HL-60 (cell line): Measurements from ENCODE around the gene KIAA1671.

Source experiments
- DNase-seq, 2 experiments: peaks; one replicate each; pipeline ENCODE4 v3.0.0-alpha.2; 2010 to 2020; ENCODE audit warnings: low read depth in 1 of 2, low spot score in 1 of 2
- H3K27ac ChIP-seq: fragments of 250-450 bp; sonication (Bioruptor Pico); replicated peaks from 2 replicates; pipeline ENCODE4 v1.5.1; 2020; ENCODE audit warnings: mild to moderate bottlenecking, moderate library complexity
- H3K27me3 ChIP-seq: fragments of 250-450 bp; sonication (Bioruptor Pico); 2 replicates; pipeline ENCODE4 v1.5.1; 2021; ENCODE audit warnings: mild to moderate bottlenecking, moderate library complexity; ENCODE audit not compliant: insufficient read depth, poor library complexity, severe bottlenecking
- H3K4me3 ChIP-seq: replicated peaks from 2 replicates; pipeline ENCODE4 v1.5.1; 2011; ENCODE audit warnings: mild to moderate bottlenecking, control low read depth, low read length; ENCODE audit not compliant: insufficient read depth
- CTCF ChIP-seq: IDR thresholded peaks from one replicate; pipeline ENCODE4 v1.5.1; 2011; ENCODE audit warnings: low read length, control low read depth, inconsistent platforms; ENCODE audit not compliant: insufficient read depth
- GABPA ChIP-seq: IDR thresholded peaks from 2 replicates; pipeline ENCODE4 v1.6.1; 2012; ENCODE audit warnings: low read depth
- POLR2AphosphoS5 ChIP-seq: IDR thresholded peaks from 2 replicates; pipeline ENCODE4 v1.6.1; 2012; ENCODE audit warnings: low read depth
- REST ChIP-seq: IDR thresholded peaks from 2 replicates; pipeline ENCODE4 v1.6.1; 2012; ENCODE audit warnings: low read depth; ENCODE audit not compliant: insufficient replicate concordance
- SPI1 ChIP-seq: IDR thresholded peaks from 2 replicates; pipeline ENCODE4 v1.6.1; 2012; ENCODE audit warnings: low read depth, mild to moderate bottlenecking, borderline replicate concordance

Gene KIAA1671

DNA sequence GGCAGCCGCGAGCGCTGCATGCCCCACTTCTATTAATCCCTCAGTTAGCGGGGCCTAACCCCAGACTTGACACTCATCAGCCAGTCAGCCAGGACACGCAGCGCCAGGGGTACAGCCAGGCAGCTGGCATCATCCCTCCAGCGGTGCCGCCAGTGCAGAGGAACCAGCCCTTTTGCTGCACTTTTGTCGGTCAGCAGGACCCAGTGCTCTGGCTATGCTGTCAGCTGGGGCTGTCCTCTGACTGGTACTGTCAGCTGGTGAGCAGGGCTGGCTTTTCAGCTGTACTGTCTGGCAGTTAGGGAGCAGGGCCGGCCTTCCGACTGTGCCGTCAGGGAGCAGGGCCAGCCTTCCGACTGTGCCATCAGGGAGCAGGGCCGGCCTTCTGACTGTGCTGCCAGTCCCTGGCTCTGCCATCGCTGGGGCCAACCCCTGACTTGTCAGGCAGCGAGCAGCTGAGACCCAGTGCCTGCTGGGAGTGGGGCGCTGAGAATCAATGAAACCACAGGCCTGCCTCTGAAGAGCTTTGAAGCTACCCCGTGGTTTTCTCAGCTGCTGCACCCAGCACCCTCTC lies 115.4 kb downstream of the KIAA1671 start:
- Histone ChIP-seq H3K4me3 (no peak overlapping the region), H3K27me3 (peaks cover 12% of the 10 kb centered on the region), H3K27ac (no peak overlapping the region)
- TF ChIP-seq CTCF (no peak), SPI1 (no peak), POLR2AphosphoS5 (no peak), REST (no peak), GABPA (no peak)
- no peak for DNase-seq

DNA sequence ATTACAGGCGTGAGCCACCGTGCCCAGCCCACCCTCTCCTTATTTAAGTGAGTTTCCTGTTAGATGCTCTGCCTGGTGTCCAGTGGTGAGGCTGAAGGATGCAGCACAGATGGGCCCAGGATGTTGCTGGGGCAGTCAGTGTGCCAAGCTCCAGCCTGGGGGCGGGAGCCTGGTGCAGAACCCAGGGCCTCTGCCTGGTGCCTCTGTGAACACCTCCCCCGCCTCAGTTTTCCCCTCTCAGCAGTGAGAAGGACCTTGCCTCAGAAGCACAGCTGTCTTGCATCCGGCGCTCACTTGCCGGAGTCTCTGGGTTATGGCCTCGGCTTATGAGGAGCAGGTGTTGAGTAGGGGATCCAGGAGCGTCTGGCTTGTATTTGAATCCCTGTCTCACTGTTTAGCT lies 116.2 kb downstream of the KIAA1671 start:
- no peak for TF ChIP-seq GABPA
- TF ChIP-seq SPI1, result no peak
- TF ChIP-seq REST, result no peak
- no peak for TF ChIP-seq POLR2AphosphoS5
- TF ChIP-seq CTCF, result no peak
- H3K27me3 ChIP-seq, result peaks cover 12% of the 10 kb centered on the region
- no peak overlapping the region for H3K27ac ChIP-seq
- H3K4me3 ChIP-seq, result no peak overlapping the region
- no peak for DNase-seq

DNA sequence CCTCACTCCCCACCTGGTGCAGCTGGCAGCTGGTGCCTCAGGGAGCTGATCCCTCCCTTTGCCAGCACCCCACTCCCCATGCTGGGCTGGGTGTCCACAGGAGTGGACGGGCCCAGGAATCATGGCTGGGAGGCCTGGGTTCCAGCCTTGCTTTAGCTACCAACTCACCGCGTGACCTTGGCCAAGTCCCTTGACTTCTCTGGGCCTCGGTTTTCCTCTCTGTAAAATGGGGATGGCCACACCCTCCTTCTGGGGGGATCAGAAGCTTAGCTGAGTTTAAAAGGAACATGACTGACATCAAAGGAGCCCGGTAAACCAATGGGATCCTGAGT lies 116.9 kb downstream of the KIAA1671 start:
- DNase-seq, result no peak
- TF ChIP-seq SPI1, result no peak
- H3K4me3 ChIP-seq, result no peak overlapping the region
- H3K27ac ChIP-seq, result no peak overlapping the region
- H3K27me3 ChIP-seq, result peaks cover 12% of the 10 kb centered on the region

DNA sequence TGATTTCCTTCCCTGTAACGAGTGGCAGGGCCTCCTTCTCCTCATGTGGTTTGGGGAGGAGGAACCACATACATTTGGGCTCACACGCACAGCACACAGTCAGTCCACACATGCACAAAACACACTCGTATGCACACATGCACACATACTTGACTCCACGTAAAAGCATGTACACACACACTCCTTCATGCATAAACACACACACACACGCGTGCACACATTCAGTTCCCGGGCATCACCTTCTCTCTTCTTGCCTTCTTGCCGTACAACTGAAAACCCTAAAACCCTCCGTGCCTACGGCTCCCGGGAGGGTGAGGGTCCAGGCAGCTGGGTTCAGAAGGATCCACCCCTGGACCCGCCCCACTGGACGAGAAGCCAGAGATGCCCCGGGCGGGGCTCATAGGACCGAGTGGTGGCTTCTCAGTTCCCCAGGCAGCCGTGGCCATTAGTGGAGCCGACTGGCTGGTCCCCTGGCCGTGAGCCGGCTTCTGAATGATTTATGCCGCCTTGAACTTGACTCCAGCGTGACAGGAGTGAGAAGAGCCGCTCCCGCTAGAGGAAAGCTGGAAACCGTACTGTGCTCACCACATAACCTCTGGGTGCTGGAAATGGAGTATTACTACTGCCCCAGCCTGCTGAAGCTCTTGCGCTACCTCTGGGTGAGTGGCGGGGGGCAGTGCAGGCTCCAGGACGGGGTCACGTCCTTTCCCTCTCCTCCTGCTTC lies 117.4 kb downstream of the KIAA1671 start:
- TF ChIP-seq REST, result no peak
- DNase-seq, result no peak
- Histone ChIP-seq H3K27me3 (peaks cover 12% of the 10 kb centered on the region), H3K4me3 (no peak overlapping the region), H3K27ac (no peak overlapping the region)
